ENCODE results near the gene PCDHA1.
A peak's percentile ranks its signal among the peaks of the same experiment; 100 is the strongest.
"Not testable (repeated sequence)": the region's sequence is repeated elsewhere in the genome, so short reads cannot be mapped to it uniquely, and the experiment has no call there.

The PCDHA1 gene

DNA sequence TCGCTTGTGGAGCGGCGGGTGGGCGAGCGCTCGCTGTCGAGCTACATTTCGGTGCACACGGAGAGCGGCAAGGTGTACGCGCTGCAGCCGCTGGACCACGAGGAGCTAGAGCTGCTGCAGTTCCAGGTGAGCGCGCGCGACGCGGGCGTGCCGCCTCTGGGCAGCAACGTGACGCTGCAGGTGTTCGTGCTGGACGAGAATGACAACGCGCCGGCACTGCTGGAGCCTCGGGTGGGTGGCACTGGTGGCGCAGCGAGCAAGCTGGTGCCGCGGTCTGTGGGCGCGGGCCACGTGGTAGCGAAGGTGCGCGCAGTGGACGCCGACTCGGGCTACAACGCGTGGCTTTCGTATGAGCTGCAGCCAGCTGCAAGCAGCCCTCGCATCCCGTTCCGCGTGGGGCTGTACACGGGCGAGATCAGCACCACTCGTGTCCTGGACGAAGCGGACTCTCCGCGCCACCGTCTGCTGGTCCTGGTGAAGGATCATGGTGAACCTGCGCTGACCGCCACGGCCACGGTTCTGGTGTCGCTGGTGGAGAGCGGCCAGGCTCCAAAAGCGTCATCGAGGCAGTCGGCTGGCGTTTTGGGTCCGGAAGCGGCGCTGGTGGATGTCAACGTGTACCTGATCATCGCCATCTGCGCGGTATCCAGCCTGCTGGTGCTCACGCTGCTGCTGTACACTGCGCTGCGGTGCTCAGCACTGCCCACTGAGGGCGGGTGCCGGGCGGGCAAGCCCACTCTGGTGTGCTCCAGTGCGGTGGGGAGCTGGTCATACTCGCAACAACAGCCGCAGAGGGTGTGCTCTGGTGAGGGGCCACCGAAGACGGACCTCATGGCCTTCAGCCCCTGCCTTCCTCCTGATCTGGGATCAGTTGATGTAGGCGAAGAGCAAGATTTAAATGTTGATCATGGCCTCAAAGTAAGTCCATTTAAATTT, 57.1 kb downstream of the PCDHA1 start (continued):
- no peak for TF ChIP-seq ZBTB1 (tag by site-specific recombination; IDR thresholded peaks at IDR 0.05)
- no peak for TF ChIP-seq GLI4 (tag by site-specific recombination; IDR thresholded peaks at IDR 0.05)
- TF ChIP-seq, protein P1, sequence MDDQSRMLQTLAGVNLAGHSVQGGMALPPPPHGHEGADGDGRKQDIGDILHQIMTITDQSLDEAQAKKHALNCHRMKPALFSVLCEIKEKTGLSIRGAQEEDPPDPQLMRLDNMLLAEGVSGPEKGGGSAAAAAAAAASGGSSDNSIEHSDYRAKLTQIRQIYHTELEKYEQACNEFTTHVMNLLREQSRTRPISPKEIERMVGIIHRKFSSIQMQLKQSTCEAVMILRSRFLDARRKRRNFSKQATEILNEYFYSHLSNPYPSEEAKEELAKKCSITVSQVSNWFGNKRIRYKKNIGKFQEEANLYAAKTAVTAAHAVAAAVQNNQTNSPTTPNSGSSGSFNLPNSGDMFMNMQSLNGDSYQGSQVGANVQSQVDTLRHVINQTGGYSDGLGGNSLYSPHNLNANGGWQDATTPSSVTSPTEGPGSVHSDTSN (CRISPR knock-in tag; IDR thresholded peaks at IDR 0.05), result no peak

DNA sequence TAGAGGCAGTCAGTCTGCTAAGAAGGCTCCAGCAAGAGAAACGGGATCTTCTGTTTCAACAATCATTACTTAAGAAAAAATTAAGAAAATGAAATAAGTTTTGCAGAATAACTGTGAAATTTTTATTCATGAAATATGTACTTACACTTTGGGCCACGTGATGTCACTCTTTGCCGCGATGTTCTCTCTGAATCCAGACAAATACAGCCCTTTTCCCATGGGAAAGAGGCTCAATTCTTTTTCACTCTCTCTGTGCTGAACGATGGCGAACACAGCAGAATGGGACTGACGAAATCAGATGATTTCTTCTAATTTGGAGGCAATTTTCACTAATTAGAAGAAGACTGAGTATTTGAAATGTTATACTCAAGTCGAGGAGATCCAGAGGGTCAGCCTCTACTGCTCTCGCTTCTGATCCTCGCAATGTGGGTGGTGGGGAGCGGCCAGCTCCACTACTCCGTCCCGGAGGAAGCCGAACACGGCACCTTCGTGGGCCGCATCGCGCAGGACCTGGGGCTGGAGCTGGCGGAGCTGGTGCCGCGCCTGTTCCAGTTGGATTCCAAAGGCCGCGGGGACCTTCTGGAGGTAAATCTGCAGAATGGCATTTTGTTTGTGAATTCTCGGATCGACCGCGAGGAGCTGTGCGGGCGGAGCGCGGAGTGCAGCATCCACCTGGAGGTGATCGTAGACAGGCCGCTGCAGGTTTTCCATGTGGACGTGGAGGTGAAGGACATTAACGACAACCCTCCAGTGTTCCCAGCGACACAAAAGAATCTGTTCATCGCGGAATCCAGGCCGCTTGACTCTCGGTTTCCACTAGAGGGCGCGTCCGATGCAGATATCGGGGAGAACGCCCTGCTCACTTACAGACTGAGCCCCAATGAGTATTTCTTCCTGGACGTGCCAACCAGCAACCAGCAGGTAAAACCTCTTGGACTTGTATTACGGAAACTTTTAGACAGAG, 62.5 kb downstream of the PCDHA1 start, which contains the start of gene PCDHA9:
Gene PCDHA9 (plus strand): TSS at position 244 of the 964 bp plus-strand sequence. CDS start 114 bp downstream, at position 358.
- POLR2A ChIA-PET; H3K27ac ChIP-seq (ENCODE audit: extremely low read depth, low read depth, low read length); H3K36me3 ChIP-seq (ENCODE audit: control insufficient read depth in 2 of 2, insufficient read depth in 1 of 2, low read length in 2 of 2); H3K4me1 ChIP-seq (ENCODE audit: control insufficient read depth, insufficient read depth, low read length); H3K4me3 ChIP-seq (ENCODE audit: low read depth, low read length); H3K9me3 ChIP-seq (ENCODE audit: control insufficient read depth, insufficient read depth, low read depth, low read length): not testable (repeated sequence)
- CTCF ChIA-PET, result interaction anchor here (0.7 kb wide), 1 partner anchor 17 kb away, joined by 3 read pairs; no protein-coding TSS in a partner anchor

DNA sequence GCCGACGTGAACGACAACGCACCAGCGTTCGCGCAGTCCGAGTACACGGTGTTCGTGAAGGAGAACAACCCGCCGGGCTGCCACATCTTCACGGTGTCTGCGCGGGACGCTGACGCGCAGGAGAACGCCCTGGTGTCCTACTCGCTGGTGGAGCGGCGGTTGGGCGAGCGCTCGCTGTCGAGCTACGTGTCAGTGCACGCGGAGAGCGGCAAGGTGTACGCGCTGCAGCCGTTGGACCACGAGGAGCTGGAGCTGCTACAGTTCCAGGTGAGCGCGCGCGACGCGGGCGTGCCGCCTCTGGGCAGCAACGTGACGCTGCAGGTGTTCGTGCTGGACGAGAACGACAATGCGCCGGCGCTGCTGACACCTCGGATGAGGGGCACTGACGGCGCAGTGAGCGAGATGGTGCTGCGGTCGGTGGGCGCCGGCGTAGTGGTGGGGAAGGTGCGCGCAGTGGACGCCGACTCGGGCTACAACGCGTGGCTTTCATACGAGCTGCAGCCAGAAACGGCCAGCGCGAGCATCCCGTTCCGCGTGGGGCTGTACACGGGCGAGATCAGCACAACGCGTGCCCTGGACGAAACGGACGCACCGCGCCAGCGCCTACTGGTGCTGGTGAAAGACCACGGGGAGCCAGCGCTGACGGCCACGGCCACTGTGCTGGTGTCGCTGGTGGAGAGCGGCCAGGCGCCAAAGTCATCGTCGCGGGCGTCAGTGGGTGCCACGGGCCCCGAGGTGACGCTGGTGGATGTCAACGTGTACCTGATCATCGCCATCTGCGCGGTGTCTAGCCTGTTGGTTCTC, 64.1 kb downstream of the PCDHA1 start:
- CTCF ChIA-PET, result interaction anchor here (0.6 kb wide), 1 partner anchor 950 kb away, joined by 3 read pairs; no protein-coding TSS in a partner anchor
- H3K36me3 ChIP-seq (ENCODE audit: control insufficient read depth in 2 of 2, insufficient read depth in 1 of 2, low read length in 2 of 2); H3K9me3 ChIP-seq (ENCODE audit: control insufficient read depth, insufficient read depth, low read depth, low read length); POLR2A ChIA-PET; H3K4me1 ChIP-seq (ENCODE audit: control insufficient read depth, insufficient read depth, low read length); H3K4me3 ChIP-seq (ENCODE audit: low read depth, low read length); H3K27ac ChIP-seq (ENCODE audit: extremely low read depth, low read depth, low read length): not testable (repeated sequence)

DNA sequence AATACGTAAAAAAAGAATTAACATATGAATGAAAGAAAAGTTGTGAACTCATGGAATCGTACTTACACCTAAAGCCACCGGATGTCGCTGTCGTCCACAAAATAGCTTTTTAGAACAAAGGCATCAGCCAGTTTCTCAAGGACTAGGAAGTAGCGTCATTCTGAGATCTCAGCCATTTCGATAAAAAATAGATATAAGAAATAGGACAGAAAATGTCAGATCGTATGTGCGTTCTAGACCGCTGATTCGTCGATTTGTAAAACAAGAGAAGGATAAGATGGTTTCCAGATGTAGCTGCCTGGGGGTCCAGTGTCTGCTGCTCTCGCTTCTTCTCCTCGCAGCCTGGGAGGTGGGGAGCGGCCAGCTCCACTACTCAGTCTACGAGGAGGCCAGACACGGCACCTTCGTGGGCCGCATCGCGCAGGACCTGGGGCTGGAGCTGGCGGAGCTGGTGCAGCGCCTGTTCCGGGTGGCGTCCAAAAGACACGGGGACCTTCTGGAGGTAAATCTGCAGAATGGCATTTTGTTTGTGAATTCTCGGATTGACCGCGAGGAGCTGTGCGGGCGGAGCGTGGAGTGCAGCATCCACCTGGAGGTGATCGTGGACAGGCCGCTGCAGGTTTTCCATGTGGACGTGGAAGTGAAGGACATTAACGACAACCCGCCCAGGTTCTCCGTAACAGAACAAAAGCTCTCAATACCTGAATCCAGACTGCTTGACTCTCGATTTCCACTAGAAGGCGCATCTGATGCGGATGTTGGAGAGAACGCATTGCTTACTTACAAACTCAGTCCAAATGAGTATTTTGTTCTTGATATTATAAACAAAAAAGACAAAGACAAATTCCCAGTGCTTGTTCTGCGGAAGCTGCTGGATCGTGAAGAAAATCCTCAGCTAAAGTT, 70.1 kb downstream of the PCDHA1 start, which contains the start of gene PCDHA10:
Gene PCDHA10 (plus strand): TSS at position 126 of the 903 bp plus-strand sequence. CDS start 152 bp downstream, at position 278.
- POLR2A ChIA-PET, result no interaction called here
- TF ChIP-seq IKZF3 (tag by site-specific recombination; IDR thresholded peaks at IDR 0.05), result no peak
- TF ChIP-seq, protein P2, sequence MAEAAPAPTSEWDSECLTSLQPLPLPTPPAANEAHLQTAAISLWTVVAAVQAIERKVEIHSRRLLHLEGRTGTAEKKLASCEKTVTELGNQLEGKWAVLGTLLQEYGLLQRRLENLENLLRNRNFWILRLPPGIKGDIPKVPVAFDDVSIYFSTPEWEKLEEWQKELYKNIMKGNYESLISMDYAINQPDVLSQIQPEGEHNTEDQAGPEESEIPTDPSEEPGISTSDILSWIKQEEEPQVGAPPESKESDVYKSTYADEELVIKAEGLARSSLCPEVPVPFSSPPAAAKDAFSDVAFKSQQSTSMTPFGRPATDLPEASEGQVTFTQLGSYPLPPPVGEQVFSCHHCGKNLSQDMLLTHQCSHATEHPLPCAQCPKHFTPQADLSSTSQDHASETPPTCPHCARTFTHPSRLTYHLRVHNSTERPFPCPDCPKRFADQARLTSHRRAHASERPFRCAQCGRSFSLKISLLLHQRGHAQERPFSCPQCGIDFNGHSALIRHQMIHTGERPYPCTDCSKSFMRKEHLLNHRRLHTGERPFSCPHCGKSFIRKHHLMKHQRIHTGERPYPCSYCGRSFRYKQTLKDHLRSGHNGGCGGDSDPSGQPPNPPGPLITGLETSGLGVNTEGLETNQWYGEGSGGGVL (tag by site-specific recombination; IDR thresholded peaks at IDR 0.05), result no peak
- TF ChIP-seq ZNF16 (tag by site-specific recombination; IDR thresholded peaks at IDR 0.05; ENCODE audit: low read depth), result no peak
- TF ChIP-seq KLF16 (tag by site-specific recombination; IDR thresholded peaks at IDR 0.05), result no peak
- TF ChIP-seq ZBTB17 (tag by site-specific recombination; IDR thresholded peaks at IDR 0.05), result peak; percentile 48
- TF ChIP-seq ZNF837 (tag by site-specific recombination; IDR thresholded peaks at IDR 0.05), result no peak
- TF ChIP-seq, protein P3, sequence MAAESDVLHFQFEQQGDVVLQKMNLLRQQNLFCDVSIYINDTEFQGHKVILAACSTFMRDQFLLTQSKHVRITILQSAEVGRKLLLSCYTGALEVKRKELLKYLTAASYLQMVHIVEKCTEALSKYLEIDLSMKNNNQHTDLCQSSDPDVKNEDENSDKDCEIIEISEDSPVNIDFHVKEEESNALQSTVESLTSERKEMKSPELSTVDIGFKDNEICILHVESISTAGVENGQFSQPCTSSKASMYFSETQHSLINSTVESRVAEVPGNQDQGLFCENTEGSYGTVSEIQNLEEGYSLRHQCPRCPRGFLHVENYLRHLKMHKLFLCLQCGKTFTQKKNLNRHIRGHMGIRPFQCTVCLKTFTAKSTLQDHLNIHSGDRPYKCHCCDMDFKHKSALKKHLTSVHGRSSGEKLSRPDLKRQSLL (tag by site-specific recombination; IDR thresholded peaks at IDR 0.05), result no peak
- TF ChIP-seq ZNF623 (tag by site-specific recombination; IDR thresholded peaks at IDR 0.05), result no peak
- no peak for TF ChIP-seq BCL11A (tag by site-specific recombination; IDR thresholded peaks at IDR 0.05; ENCODE audit: low read depth)
- TF ChIP-seq ZNF426 (tag by site-specific recombination; IDR thresholded peaks at IDR 0.05), result no peak
- peak; percentile 63 for TF ChIP-seq ZNF654 (tag by site-specific recombination; IDR thresholded peaks at IDR 0.05; ENCODE audit: low read depth)
- TF ChIP-seq ZNF169 (tag by site-specific recombination; IDR thresholded peaks at IDR 0.05), result no peak
- TF ChIP-seq EGR2 (tag by site-specific recombination; IDR thresholded peaks at IDR 0.05; ENCODE audit: low read depth), result no peak
- TF ChIP-seq ZNF335 (tag by site-specific recombination; conservative IDR thresholded peaks at IDR 0.05), result peak; percentile 57; the same call in 1 of the 2 replicates
- no peak for TF ChIP-seq ZFP3 (tag by site-specific recombination; IDR thresholded peaks at IDR 0.05; ENCODE audit: low read depth)
- no peak for TF ChIP-seq MYNN (tag by site-specific recombination; IDR thresholded peaks at IDR 0.05; ENCODE audit: borderline replicate concordance)

More for the DNA sequence above, 70.1 kb downstream of the PCDHA1 start, which contains the start of gene PCDHA10:
- Histone ChIP-seq H3K27ac (ENCODE audit: extremely low read depth, low read depth, low read length) (no peak within 1 kb of the TSS), H3K36me3 (ENCODE audit: control insufficient read depth in 2 of 2, insufficient read depth in 1 of 2, low read length in 2 of 2) (no peaks in the 10 kb centered on the region), H3K4me1 (ENCODE audit: control insufficient read depth, insufficient read depth, low read length) (no peaks in the 10 kb centered on the region), H3K4me3 (ENCODE audit: low read depth, low read length) (peak within 1 kb of the TSS; percentile 10), H3K9me3 (ENCODE audit: control insufficient read depth, insufficient read depth, low read depth, low read length) (no peaks in the 10 kb centered on the region; the same call in none of the 2 replicates)
- CTCF ChIA-PET, result interaction anchor here (0.6 to 2.0 kb wide), 21 partner anchors 9 to 658 kb away, joined by 3 to 20 read pairs (median 4); partner anchors contain the start of genes PCDHA11, PCDHA12 and PCDHA13
